GM08714 (cell line): ENCODE results near the gene APBB2.

ENCODE experiments used
- H3K4me3 ChIP-seq: fragments of 200-500 bp; sonication (Bioruptor generic); 2 replicates; pipeline ENCODE4 v1.5.1; 2014; ENCODE audit warnings: mild to moderate bottlenecking, low read length, inconsistent platforms
- ZNF274 ChIP-seq: IDR thresholded peaks from 2 replicates; pipeline ENCODE4 v1.6.1; 2012; ENCODE audit warnings: mild to moderate bottlenecking, low read depth, low read length

The APBB2 gene

DNA sequence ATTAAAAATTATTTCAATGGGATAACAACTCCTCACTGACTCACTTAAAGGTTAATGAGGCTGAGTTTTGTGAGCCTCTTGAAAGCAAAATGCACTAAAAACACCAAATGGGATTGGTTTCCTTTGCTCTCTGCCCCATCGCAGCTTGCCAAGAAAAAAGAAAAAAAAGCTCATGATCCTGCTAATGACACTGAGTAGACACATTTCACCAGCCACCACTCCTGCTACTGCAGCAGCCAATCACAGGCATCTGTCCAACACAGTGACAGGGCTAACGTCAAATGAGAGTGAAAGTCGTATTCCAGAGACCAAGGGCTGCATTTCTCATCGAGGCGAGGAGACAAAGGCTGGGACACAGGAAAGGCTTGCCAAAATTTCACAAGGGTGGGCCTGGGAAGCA lies 5.2 kb downstream of the APBB2 start:
- no peak for TF ChIP-seq ZNF274
- no peak overlapping the region for H3K4me3 ChIP-seq

DNA sequence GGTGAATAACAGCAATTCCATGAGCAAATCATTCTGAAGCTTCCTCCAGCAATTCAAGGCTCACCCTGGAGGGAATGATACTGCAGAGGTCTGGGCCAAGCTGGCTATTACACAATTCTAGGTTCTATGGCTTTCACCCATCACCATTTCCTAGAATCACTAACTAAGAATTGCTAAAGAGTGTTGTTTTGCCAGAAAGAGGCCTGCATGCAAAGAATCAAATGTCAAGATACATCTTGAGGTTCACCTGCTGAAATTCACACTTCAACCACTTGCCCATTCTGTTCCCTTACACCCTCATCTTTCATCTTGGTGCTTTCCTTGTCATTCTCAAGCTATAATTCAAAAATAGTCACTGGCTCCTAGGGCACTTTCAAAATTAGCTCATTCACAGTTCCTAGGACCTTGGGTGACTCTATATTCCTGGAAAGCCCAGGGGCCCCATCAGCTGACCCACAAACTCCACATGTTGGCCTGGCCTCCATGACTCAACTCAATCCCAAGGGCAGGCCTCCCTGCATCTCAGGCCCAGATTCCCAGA lies 7.0 kb downstream of the APBB2 start:
- no peak overlapping the region for H3K4me3 ChIP-seq
- TF ChIP-seq ZNF274, result no peak

DNA sequence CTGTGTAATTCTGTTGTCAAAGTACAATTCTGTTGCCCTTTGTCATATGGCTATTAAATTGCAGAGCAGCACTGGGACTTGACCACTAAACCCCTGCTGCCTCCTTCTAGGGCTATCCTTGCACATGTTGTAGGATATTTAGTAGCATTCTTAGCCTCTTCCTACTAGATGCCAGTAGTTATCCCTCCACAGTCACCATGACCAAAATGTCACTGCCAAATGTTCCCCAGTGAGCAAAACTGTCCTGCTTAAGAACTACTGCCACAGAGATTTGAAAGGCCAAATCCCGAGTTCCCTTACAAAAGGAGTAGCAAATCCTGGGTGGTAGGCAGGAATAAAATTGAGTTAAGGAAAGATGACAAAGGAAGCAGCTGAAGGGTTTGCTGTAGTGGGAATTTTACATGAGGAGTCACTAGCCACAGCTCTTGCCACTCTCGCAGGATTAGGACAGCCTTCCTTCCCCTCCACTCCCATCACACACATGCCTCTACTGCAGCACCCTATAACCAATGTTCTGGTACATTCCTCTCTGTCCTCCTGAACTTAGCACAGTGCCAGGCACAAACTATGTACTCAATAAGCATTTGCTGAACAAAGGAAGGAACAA lies 8.4 kb downstream of the APBB2 start:
- H3K4me3 ChIP-seq, result no peak overlapping the region
- no peak for TF ChIP-seq ZNF274

DNA sequence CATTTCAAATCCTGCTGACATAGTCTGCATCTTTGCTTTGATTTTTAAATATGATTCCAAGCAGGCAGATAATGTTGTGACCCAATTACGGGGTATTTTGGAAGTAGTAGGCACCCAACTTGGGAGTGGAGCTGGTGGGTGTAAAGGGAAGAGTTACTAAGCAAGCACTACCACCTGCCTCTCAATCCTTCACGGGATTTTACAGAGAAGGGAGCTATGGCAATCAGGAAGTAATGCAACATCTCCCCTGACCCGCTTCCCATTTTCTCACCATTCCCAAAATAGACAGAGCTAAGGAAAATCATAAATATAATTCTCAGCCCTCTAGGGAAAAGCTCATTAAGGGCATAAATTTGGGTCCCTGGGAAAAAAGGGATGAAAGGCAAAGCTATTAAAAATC lies 9.2 kb downstream of the APBB2 start:
- no peak overlapping the region for H3K4me3 ChIP-seq
- TF ChIP-seq ZNF274, result no peak

DNA sequence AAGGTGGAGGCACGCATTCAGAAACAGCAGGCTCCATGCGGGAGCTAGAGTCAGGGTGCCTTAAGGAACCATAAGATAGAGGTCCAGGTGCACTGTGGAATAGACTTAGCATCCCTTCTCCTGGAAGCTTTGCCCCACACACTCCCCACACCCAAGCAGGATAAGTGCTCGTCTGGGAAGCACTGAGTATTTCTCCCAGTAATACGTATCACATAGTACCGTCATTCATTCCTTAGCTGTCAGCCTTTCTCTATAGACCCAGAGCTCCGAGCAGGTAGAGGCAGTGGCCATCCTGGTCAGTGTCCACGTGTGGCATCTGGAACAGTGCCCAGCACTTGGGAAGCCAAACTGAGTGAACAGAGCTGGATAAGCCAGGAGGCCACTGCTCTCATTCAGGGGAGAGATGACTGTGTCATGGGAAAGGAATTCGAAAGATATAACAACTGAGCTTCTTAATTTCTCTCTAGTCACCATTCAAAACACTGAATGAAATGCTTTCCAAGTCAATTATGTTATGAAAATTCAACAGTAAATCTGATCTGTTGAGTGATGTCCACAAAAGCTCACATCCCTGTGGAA lies 9.9 kb downstream of the APBB2 start:
- TF ChIP-seq ZNF274, result no peak
- no peak overlapping the region for H3K4me3 ChIP-seq

DNA sequence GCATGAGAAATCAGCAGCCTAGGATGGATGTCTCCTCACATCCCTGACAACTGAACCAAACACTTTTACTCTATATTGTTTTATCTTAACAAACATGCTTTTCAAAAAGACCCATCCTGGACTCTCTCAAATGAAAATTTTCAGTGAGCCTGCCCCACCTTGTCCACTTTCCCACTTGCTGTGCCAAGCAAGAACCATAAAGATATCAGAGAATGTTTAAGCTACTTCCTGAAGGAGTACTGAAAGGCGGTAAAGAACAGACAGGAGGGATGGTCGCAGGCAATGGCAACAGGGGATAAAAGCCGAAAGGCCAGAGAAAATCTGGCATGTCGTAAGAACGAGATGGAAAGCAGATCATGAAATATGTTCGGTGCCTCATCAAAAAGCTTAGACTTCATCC lies 10.5 kb downstream of the APBB2 start:
- H3K4me3 ChIP-seq, result no peak overlapping the region
- TF ChIP-seq ZNF274, result no peak

DNA sequence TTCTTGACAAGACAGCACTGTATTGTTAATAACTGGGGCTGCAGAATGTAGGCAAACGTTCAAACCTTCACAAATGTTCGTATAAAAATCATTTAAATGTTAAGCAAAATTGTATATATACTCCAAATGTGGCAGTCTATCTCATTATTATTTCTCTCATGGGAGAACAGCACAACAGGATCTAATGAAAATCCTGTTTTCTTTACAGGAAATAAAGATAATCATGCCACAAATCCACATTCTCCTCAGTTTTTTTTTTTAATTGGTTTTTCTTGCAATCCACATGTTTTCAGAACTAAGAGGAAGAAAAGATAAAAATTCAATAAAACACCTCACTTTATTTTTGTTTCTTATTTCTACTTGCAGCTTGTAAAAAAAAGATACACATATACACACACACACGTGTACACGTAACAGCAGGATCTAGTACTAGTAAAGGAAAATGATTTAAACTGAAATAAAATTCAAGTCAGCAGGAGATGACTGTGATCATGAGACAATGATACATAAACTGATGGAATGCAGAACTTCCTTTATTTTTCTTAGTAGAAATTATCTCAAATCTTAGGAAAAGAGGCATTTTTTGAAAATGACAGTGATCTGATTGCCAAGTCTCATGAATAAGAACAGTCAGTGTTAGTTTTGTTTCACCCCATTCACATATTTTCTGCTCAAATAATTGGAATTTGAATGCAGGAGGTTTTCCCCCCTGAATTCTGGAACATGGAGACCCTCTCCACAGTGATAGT lies 11.3 kb downstream of the APBB2 start:
- no peak overlapping the region for H3K4me3 ChIP-seq
- no peak for TF ChIP-seq ZNF274

DNA sequence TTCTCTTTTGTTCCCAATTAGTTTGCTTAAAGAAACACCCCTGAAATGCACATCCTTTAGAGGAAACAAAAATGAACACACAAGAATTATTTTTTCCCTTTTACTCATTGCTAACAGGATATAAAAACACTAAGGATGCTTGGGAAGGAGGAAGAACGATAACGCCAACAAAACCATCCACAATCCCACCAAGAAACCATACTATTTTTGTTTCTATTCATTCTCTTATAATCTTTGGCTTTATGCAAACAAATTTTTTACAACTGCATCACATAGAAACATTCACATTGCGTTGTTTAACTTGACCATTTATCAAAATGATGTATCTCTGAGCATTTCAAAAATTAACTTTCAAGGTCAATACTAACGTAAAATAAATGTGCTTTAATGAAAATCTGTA lies 12.0 kb downstream of the APBB2 start:
- no peak for TF ChIP-seq ZNF274

DNA sequence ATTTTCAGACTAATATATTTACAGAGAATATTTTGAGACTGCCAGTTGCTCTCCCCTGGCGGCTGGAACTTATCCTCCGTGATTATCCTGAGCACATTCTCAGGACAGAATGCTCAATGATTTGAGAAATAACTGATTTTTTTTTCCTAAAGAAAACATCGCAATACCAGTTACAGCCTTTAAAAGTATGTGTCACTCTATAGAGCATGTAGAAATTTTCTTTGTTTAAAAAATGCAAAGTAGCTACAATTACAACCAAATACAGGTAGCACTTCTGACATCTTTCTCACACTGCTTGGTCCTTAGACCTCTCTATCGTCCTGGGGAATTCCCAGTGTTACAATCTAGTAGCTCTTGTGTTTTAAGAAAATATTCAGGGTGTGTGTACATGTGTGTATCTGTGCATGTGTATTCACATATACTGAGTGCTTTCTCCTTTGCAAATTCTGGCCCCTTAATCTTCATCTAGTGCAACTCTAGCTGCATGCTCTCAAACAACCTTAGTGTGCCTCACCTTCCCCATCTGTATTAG lies 13.8 kb downstream of the APBB2 start:
- no peak overlapping the region for H3K4me3 ChIP-seq
- no peak for TF ChIP-seq ZNF274

More for the DNA sequence above, 12.0 kb downstream of the APBB2 start:
- no peak overlapping the region for H3K4me3 ChIP-seq

DNA sequence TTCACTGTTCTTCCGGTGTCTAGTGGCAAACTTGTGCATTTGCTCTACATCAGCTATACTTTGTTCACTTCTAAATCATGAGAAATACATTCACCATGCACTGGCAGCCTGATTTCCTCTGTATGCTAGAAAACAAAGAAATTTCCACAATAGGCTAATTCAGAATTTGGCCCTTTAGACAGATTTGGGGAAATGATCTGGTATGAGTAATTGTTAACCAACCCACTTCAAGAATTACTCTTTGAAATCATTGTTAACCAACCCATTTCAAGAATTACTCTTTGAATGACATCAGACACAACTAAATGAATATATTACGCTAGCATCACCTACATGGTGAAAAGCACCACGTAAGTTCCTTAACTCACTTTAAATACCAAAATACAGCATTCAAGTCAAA lies 14.6 kb downstream of the APBB2 start:
- no peak for TF ChIP-seq ZNF274
- H3K4me3 ChIP-seq, result no peak overlapping the region

DNA sequence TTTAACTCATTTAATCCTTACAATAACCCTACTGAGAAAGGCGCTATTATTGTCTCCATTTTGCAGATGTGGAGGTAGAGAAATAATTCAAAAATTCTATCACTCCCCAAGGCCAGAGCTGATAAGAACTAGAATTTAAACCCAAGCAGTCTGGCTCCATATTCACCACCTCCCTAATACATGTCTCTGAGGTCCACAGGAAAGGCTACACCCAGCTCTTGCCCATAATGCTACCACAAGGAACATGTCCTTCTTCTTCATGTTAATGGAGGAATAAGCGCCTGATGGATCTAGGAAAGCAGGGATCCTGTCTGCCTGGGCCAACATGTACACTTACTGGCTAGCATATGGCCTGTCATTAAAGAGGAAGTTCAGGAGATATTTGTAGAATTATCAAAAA lies 16.3 kb downstream of the APBB2 start:
- no peak for TF ChIP-seq ZNF274
- H3K4me3 ChIP-seq, result no peak overlapping the region

DNA sequence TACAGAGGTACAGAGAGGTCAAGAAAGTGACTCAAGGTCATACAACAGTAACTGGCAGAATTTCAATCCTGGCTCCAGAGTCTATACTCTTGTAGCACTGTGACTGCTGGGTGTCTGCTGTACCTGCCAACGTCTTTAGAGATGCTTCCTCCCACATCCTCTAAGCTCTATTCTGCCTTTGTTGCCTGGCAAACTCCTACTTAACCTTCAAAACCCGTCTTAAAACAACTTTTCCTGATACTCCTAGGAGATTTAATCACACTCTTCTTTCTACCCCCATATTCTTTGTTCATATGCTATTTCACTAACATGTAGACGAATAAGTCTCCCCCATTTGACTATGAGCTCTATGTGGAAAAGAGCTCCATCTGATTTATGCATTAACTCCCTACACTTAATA lies 16.8 kb downstream of the APBB2 start:
- TF ChIP-seq ZNF274, result no peak
- H3K4me3 ChIP-seq, result no peak overlapping the region

DNA sequence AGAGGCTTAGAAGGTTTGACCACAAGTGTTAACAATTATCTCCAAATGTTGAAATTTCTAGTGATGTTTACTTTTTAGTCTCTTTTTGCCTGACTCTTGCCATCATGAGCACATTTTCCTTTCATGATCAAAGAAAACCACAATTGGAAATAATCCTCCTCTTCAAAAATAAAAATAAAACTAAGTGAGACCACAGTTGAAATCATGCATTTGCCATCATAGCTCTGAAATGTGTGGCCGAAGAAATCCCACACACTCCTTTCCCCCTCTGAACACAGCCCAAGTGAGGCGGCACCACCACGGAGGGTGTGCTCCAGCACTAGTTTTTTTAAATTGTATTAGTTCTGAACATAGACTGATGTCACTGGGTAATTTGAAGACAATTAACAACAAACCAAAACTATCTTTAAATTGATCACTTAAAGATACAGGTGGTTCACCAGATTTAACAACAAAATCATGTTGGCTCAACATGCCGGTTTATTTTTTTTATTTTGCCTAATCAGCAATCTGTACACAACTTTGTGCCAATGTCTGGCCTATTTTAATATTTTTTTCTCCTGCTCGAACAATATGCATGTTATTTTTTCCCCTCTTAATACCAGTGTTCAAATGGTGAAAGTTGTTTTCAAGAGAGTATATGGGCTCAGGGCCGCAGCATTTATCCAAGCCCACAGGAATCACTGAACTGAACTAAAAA lies 17.6 kb downstream of the APBB2 start:
- H3K4me3 ChIP-seq, result no peak overlapping the region
- TF ChIP-seq ZNF274, result no peak

DNA sequence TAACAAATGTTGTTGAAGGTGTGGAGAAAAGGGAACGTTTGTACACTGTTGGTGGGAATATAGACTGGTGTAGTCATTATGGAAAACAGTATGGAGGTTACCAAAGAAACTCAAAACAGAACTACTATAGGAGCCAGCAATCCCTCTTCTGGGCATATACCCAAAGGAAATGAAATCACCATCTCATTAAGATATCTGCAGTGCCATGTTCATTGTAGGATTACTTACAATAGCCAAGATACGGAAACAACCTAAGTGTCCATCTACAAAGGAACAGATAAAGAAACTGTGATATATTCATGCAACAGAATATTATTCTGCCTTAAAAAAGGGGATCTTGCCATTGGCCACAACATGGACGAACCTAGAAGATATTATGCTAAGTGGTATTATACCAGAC lies 22.2 kb downstream of the APBB2 start:
- no peak overlapping the region for H3K4me3 ChIP-seq
- no peak for TF ChIP-seq ZNF274

DNA sequence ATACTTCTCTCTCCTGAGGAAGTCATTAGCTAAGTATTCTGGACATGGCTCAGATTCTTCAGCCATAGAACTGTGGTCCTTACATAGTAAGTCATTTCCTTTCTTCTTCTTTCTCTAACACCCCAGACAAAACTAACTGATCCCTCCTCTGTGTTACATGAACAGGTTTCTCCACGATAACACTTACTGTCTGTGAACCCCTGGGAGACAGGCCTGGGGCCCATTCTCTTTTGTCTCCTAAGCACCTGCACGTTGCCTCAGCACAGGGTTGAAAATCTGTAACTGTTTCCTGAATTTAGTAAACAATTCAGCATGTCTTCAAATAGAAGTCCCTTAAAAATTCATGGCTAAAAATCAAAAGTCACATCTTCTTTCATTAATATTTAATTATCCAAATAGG lies 24.7 kb downstream of the APBB2 start:
- no peak overlapping the region for H3K4me3 ChIP-seq
- no peak for TF ChIP-seq ZNF274
